Trophoblast cell (in vitro differentiated cells and primary cell): ENCODE measurements around the gene SFMBT1.

Experiments used
- DNase-seq, 2 donors: peaks; one replicate each; pipeline ENCODE4 v3.0.0-alpha.2; 2016
- H2AFZ ChIP-seq: 2 replicates; pipeline ENCODE4 v1.6.1; 2013; ENCODE audit warnings: low read length, moderate library complexity, mild to moderate bottlenecking; ENCODE audit not compliant: insufficient read depth, poor library complexity
- H2AK5ac ChIP-seq: 2 replicates; pipeline ENCODE4 v1.6.1; 2013; ENCODE audit warnings: mild to moderate bottlenecking, low read length
- H2BK120ac ChIP-seq: 2 replicates; pipeline ENCODE4 v1.6.1; 2013; ENCODE audit warnings: low read length, mild to moderate bottlenecking, moderate library complexity; ENCODE audit not compliant: insufficient read depth, poor library complexity
- H2BK12ac ChIP-seq: 2 replicates; pipeline ENCODE4 v1.6.1; 2013; ENCODE audit warnings: mild to moderate bottlenecking, low read length, moderate library complexity
- H2BK5ac ChIP-seq: 2 replicates; pipeline ENCODE4 v1.6.1; 2013; ENCODE audit warnings: low read length, low read depth, moderate library complexity, mild to moderate bottlenecking; ENCODE audit not compliant: poor library complexity
- H3K14ac ChIP-seq: 2 replicates; pipeline ENCODE4 v1.6.1; 2013; ENCODE audit warnings: mild to moderate bottlenecking, low read length
- H3K18ac ChIP-seq: 2 replicates; pipeline ENCODE4 v1.6.1; 2013; ENCODE audit warnings: mild to moderate bottlenecking, low read length
- H3K23ac ChIP-seq: 2 replicates; pipeline ENCODE4 v1.6.1; 2013; ENCODE audit warnings: low read length
- H3K27ac ChIP-seq: 2 replicates; pipeline ENCODE4 v1.5.1; 2013; ENCODE audit warnings: low read depth, mild to moderate bottlenecking, inconsistent platforms, low read length, moderate library complexity
- H3K27me3 ChIP-seq: 2 replicates; pipeline ENCODE4 v1.6.1; 2013; ENCODE audit warnings: inconsistent platforms, mild to moderate bottlenecking, low read length, moderate library complexity; ENCODE audit not compliant: insufficient read depth
- H3K36me3 ChIP-seq, 2 experiments: 1 replicate in 1 of 2; 2 replicates in 1 of 2; pipeline ENCODE4 v1.6.1; 2013; ENCODE audit warnings: low read length in 2 of 2, mild to moderate bottlenecking in 2 of 2, moderate library complexity in 1 of 2; ENCODE audit not compliant: insufficient read depth in 2 of 2, control insufficient read depth in 1 of 2
- H3K4ac ChIP-seq: 2 replicates; pipeline ENCODE4 v1.6.1; 2013; ENCODE audit warnings: low read depth, mild to moderate bottlenecking, low read length, moderate library complexity
- H3K4me1 ChIP-seq, 2 experiments: 1 replicate in 1 of 2; 2 replicates in 1 of 2; pipeline ENCODE4 v1.6.1; 2013; ENCODE audit warnings: low read length in 2 of 2, mild to moderate bottlenecking in 2 of 2, moderate library complexity in 1 of 2; ENCODE audit not compliant: insufficient read depth in 2 of 2, control insufficient read depth in 1 of 2
- H3K4me2 ChIP-seq: 2 replicates; pipeline ENCODE4 v1.6.1; 2013; ENCODE audit warnings: inconsistent platforms, mild to moderate bottlenecking, low read length, moderate library complexity
- H3K4me3 ChIP-seq: 2 replicates; pipeline ENCODE4 v1.5.1; 2013; ENCODE audit warnings: mild to moderate bottlenecking, low read depth, low read length, inconsistent platforms
- H3K79me1 ChIP-seq: one replicate; pipeline ENCODE4 v1.6.1; 2013; ENCODE audit warnings: low read length
- H3K79me2 ChIP-seq: 2 replicates; pipeline ENCODE4 v1.6.1; 2013; ENCODE audit warnings: low read length, mild to moderate bottlenecking; ENCODE audit not compliant: control insufficient read depth, insufficient read depth, poor library complexity
- H3K9ac ChIP-seq: 2 replicates; pipeline ENCODE4 v1.6.1; 2013; ENCODE audit warnings: mild to moderate bottlenecking, low read length
- H3K9me3 ChIP-seq: 2 replicates; pipeline ENCODE4 v1.6.1; 2013; ENCODE audit warnings: low read depth, mild to moderate bottlenecking, control low read depth, inconsistent platforms, low read length; ENCODE audit not compliant: insufficient read depth
- H4K12ac ChIP-seq: 2 replicates; pipeline ENCODE4 v1.6.1; 2013; ENCODE audit warnings: low read depth, mild to moderate bottlenecking, low read length, moderate library complexity
- H4K8ac ChIP-seq: 2 replicates; pipeline ENCODE4 v1.6.1; 2013; ENCODE audit warnings: low read depth, mild to moderate bottlenecking, low read length, moderate library complexity
- H4K91ac ChIP-seq: one replicate; pipeline ENCODE4 v1.6.1; 2013; ENCODE audit warnings: low read depth, mild to moderate bottlenecking, low read length, moderate library complexity
- WGBS: extraction: QIAGEN DNeasy Blood & Tissue Kit; methylation state at CpG from one replicate; pipeline ENCODE4 v1.1.7; 2013; ENCODE audit warnings: missing lambda C conversion rate; ENCODE audit not compliant: insufficient read length, insufficient coverage; ENCODE audit errors: extremely low coverage; 5-methylcytosine and 5-hydroxymethylcytosine counted together

SFMBT1 gene

DNA sequence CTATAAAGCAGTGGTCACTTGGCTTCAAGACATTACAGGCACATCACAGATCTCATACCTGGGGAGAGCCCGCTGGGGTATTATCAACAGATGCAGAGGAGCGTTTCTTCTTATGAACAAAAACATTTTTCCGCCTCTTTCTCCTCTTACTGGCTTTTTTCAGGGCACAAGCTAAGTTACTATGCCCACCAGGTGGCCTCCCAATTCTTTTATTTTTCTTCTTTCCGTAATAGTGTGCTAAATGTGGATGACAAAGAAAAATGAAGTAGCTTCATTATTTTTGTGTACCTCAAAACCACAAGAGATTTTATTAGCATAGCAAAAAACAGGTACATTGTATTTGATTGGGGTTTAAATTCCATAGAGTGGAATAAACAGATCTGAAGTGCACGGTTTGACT is 138.4 kb downstream of the SFMBT1 start:
- H4K12ac ChIP-seq = no peak overlapping the region
- H3K9me3 ChIP-seq = no peaks in the 10 kb centered on the region
- H3K4ac ChIP-seq = no peak overlapping the region
- H4K8ac ChIP-seq = no peak overlapping the region
- no peaks in the 10 kb centered on the region for H3K79me1 ChIP-seq
- no peak overlapping the region for H3K23ac ChIP-seq
- no peak overlapping the region for H2AK5ac ChIP-seq
- no peak overlapping the region for H2BK12ac ChIP-seq
- no CpG with 5 or more reads among the region's 5 CpGs for WGBS
- H2BK5ac ChIP-seq = no peak overlapping the region
- no peak overlapping the region for H3K4me3 ChIP-seq
- H3K9ac ChIP-seq = no peak overlapping the region
- no peak overlapping the region for H2BK120ac ChIP-seq
- DNase-seq = no peak
- peaks cover 0 to 1% of the 10 kb centered on the region in 2 experiments for H3K36me3 ChIP-seq
- H2AFZ ChIP-seq = no peak overlapping the region
- no peak overlapping the region for H3K18ac ChIP-seq
- H3K4me2 ChIP-seq = no peak overlapping the region
- no peaks in the 10 kb centered on the region for H3K27me3 ChIP-seq
- H3K4me1 ChIP-seq = no peaks in the 10 kb centered on the region
- no peaks in the 10 kb centered on the region for H3K79me2 ChIP-seq
- H3K14ac ChIP-seq = no peak overlapping the region
- H4K91ac ChIP-seq = no peak overlapping the region
- H3K27ac ChIP-seq = no peak overlapping the region

DNA sequence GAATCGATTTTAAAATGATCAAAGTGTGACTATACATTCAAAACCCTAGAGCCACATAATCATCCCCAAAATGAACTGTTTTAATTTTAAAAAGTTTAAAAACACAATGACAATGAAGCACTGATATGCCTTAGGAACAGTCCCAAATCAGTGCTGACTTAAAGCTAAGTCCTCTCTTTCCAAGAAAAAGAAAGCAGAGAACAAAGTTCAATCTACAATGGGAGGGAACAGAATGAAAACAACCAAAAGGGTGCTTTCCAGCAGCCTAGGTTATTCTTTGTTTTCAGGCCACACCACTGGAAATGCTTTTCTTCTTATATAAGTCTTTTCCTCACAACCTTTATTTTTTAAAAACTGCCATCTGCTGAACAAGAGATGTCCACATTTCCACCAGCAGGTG is 141.3 kb downstream of the SFMBT1 start:
- DNase-seq = no peak
- H4K12ac ChIP-seq = no peak overlapping the region
- no peaks in the 10 kb centered on the region for H3K79me2 ChIP-seq
- H2AFZ ChIP-seq = no peak overlapping the region
- no peak overlapping the region for H3K23ac ChIP-seq
- H2AK5ac ChIP-seq = no peak overlapping the region
- no peak overlapping the region for H4K91ac ChIP-seq
- H3K4ac ChIP-seq = no peak overlapping the region
- H3K27me3 ChIP-seq = no peaks in the 10 kb centered on the region
- H3K4me3 ChIP-seq = no peak overlapping the region
- H3K9me3 ChIP-seq = no peaks in the 10 kb centered on the region
- no peak overlapping the region for H3K27ac ChIP-seq
- no peaks in the 10 kb centered on the region for H3K79me1 ChIP-seq
- no peak overlapping the region for H3K9ac ChIP-seq
- H3K4me2 ChIP-seq = no peak overlapping the region
- no peak overlapping the region for H2BK12ac ChIP-seq
- H3K36me3 ChIP-seq = no peaks in the 10 kb centered on the region
- H2BK120ac ChIP-seq = no peak overlapping the region
- H3K4me1 ChIP-seq = no peaks in the 10 kb centered on the region
- no peak overlapping the region for H2BK5ac ChIP-seq
- WGBS = no CpG with 5 or more reads among the region's 1 CpG
- no peak overlapping the region for H4K8ac ChIP-seq
- H3K14ac ChIP-seq = no peak overlapping the region
- no peak overlapping the region for H3K18ac ChIP-seq

DNA sequence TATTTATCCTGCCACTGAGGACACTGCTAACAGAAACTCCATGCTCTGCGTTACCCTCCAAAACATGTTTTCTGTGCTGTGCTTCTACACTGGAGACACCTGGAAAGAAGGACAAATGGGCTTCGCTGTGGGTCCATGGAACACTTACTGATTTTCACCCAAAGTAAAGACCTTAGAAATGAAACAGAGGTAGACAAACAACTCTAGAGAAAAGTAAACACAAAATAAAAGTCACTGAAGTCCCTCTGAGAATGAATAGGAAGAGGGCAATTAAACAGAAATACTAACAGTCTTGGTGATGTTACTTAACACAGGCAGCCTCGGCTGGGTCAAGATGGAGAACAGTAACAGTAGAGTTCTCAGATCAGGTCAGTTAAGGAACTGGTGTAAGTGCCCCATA is 141.9 kb downstream of the SFMBT1 start:
- H3K4me1 ChIP-seq = no peaks in the 10 kb centered on the region
- DNase-seq = no peak
- H3K27ac ChIP-seq = no peak overlapping the region
- no peak overlapping the region for H3K9ac ChIP-seq
- no peak overlapping the region for H4K12ac ChIP-seq
- H3K4ac ChIP-seq = no peak overlapping the region
- no peak overlapping the region for H2BK12ac ChIP-seq
- WGBS = no CpG with 5 or more reads among the region's 3 CpGs
- no peak overlapping the region for H4K91ac ChIP-seq
- H2BK5ac ChIP-seq = no peak overlapping the region
- H3K14ac ChIP-seq = no peak overlapping the region
- no peak overlapping the region for H2BK120ac ChIP-seq
- no peak overlapping the region for H4K8ac ChIP-seq
- no peak overlapping the region for H2AFZ ChIP-seq
- no peak overlapping the region for H3K4me2 ChIP-seq
- H3K9me3 ChIP-seq = no peaks in the 10 kb centered on the region
- no peak overlapping the region for H3K18ac ChIP-seq
- H2AK5ac ChIP-seq = no peak overlapping the region
- no peak overlapping the region for H3K23ac ChIP-seq
- no peaks in the 10 kb centered on the region for H3K27me3 ChIP-seq
- no peak overlapping the region for H3K4me3 ChIP-seq
- H3K36me3 ChIP-seq = no peaks in the 10 kb centered on the region
- no peaks in the 10 kb centered on the region for H3K79me2 ChIP-seq
- no peaks in the 10 kb centered on the region for H3K79me1 ChIP-seq

DNA sequence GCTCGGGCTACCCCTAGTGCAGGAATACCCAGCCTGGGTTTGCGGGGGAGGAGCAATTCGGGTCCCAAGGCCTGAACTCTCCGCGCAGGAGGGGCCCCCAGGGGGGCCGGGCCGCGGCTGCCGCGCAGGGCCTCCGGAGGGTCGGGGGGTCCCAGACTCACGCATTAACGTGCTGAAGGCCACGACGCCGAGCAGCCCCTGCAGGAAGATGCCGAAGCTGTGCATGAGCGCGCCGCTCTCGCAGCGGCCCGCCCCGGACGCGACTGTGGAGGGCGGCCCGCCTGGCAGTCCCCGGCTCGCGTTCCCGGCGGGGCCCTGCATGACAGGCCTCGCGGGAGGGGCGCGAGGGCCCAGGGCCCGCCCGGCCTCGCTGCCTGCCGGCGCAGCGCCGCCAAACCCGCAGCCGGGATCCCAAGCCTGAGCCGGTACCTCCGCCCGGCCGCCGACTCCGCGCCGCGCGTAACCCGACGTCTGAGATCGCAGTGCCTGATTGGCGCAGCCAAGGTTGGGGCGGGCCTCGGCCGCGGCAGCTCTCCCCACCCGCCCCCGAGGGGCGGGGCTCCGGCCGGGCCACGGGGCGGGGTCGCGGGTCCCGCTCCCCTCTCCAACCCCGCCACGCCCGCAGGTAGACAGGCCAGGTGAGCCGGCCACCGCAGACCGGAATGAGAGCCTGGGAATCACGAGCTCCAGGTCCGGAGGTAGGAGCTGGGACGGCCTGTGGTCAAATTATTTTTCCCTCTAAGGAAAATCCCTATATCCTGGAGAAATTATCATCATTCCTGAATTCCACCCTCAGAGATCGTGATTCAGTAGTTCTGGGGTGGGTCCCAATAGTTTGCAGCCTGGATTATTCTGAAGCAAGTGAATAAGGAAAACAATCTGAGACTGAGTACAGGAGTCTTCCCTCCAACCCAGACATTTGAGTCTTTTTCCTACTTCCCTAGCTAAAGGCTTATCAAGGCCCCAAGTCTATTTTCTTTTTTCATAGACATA is 148.4 kb downstream of the SFMBT1 start, which contains the start of gene STIMATE:
TSS of gene STIMATE (minus strand) at position 419 of the 993 bp plus-strand sequence. CDS start at position 321, 98 bp downstream.
- peak within 1 kb of the TSS; percentile 88 for H4K8ac ChIP-seq
- peak within 1 kb of the TSS; percentile 16 for H3K18ac ChIP-seq
- peak within 1 kb of the TSS; percentile 98 for H2AFZ ChIP-seq
- H3K9me3 ChIP-seq = no peaks in the 10 kb centered on the region
- no peaks in the 10 kb centered on the region for H3K36me3 ChIP-seq
- peak within 1 kb of the TSS; percentile 59 for H4K12ac ChIP-seq
- H3K27me3 ChIP-seq = no peaks in the 10 kb centered on the region
- peaks cover 2% of the 10 kb centered on the region for H3K79me1 ChIP-seq
- H2AK5ac ChIP-seq = no peak within 1 kb of the TSS
- peak within 1 kb of the TSS; percentile 17 for H3K4ac ChIP-seq
- peaks cover 4% of the 10 kb centered on the region for H3K79me2 ChIP-seq
- peak within 1 kb of the TSS; percentile 86 for H3K4me2 ChIP-seq
- WGBS = no CpG with 5 or more reads among the region's 85 CpGs
- peak within 1 kb of the TSS; percentile 85 for H3K14ac ChIP-seq
- peaks cover 0 to 6% of the 10 kb centered on the region in 2 experiments for H3K4me1 ChIP-seq
- no peak within 1 kb of the TSS for H3K27ac ChIP-seq
- H2BK120ac ChIP-seq = no peak within 1 kb of the TSS
- no peak within 1 kb of the TSS for H2BK12ac ChIP-seq
- peak within 1 kb of the TSS; percentile 71 for H4K91ac ChIP-seq
- H3K23ac ChIP-seq = no peak within 1 kb of the TSS
- peak within 1 kb of the TSS; percentile 89 for H3K9ac ChIP-seq
- peak within 1 kb of the TSS; percentile 91 for H3K4me3 ChIP-seq
- peak; percentile 92 to 97 for DNase-seq
- no peak within 1 kb of the TSS for H2BK5ac ChIP-seq
